Superior temporal gyrus (tissue), 1 donor: ENCODE results near the gene CD300H.
A peak's percentile ranks its signal among the peaks of the same experiment; 100 is the strongest.

ENCODE experiments used
- DNase-seq: peaks from one replicate; pipeline ENCODE4 v3.0.0-alpha.2; 2016; ENCODE audit errors: extremely low spot score

Gene CD300H

DNA sequence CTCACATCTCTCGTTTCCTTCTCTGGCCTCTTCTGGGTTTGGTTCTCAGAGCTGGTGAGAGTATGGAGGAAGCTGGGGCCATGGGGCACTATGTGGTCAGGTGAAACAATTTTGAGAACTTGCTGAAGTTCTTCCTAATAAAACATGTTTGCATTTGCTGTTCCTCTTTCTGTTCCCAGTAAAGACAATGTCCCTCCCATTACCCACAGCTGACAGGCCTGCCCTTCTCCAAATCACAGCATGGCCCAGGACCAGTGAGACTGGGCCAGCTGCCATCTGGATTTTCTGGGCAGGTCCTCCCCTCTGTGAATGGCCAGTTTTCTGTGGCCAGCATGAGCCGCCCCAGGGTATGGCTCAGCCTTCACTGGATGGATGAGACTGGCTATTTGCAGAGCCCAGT lies at the start of gene CD300H:
Gene CD300H (minus strand): TSS at position 113 of the 400 bp plus-strand sequence.
- DNase-seq: no peak

DNA sequence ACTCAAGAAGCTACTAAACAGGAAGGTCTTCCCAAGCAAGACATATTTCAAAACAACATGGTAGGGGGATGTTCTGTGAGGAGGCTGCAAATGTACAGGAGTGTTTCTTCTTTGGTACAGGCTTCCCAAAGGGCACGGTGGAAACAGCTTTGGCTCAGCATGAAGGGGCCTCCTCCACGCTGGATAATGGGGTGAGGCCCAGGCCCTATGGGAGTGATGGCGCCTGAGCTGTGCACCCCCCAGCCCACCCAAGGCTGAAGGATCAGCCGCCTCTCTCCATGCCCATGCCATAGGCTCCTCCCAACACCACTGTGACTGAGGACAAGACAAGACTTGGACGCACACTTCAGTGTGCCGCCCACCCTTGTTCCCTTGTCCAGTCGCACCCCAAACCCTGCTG lies 49.4 kb upstream of the CD300H start:
- no peak for DNase-seq

DNA sequence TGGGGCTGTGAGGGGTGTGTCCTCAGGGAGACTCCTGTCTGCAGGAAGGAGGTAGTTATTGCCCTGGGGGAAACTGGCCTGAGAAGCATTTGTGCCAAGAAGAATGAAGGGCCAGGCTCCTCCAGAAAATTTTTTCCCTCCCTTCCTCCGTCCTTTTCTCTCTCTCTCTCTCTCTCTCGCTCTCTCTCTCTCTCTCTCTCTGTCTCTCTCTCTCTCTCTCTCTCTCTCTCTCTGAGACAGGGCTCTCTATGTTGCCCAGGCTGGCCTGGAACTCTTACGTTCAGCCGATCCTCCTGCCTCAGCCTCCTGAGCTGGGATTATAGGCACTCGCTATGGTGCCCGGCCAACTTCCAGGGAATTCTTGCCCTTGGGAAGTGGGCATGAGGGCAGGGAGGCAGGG lies 44.7 kb upstream of the CD300H start:
- DNase-seq: no peak

DNA sequence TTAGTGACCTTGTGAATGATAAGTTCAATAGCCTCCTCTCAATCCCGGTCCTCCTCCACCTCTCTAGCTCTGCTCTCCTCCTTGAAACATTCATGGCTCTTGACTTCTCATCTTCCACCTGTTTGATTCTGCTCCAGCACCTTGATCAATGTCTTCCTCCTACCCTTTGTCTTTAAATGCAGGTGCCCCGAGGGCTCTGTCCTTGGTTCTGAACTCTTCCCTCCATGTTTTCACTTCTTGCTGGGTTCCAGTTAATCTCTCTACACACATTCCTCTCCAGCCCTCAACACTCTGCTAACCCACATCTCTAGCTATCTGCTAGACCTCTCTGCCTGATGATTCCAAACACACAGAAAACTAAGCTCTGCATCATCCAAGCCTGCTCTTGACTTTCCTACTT lies 42.8 kb upstream of the CD300H start:
- no peak for DNase-seq

DNA sequence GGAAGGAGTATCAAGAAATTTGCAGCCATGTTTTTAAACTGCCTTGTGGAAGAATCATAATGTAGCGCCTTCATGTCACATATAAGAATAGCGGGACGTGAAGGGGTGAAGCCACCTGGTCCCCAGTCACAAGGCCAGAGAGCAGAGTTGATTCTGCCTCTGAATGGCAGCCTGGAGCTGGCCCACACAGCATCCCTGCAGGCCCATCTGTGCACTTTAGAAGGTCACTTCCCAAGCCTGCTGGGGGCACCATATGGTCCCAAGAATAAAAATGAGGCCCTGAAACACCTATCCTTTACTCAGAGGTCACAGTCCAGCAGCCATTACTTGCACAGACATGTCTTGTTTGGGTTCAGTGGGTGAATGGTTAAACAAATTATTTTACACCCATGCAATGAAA lies 41.2 kb upstream of the CD300H start:
- DNase-seq: no peak

DNA sequence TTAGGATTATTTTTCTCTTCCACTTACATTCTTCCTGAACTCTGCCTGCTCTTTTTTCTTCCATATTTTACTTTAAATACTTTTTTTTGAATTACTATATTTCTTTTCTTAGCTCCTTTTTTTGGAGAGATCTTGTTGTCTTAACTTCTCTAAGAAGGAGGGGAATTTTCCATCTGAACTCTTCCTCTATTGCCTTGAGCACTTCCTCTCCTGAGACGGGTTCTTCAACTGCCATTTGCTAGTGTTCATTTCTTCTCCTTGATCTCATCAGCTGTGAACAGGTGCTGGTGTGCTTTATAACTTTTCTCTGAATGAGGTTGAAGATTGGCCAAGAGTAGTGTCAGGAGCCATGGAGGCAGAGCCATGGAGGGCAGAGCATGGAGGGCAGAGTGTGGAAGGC lies 39.9 kb upstream of the CD300H start:
- no peak for DNase-seq

DNA sequence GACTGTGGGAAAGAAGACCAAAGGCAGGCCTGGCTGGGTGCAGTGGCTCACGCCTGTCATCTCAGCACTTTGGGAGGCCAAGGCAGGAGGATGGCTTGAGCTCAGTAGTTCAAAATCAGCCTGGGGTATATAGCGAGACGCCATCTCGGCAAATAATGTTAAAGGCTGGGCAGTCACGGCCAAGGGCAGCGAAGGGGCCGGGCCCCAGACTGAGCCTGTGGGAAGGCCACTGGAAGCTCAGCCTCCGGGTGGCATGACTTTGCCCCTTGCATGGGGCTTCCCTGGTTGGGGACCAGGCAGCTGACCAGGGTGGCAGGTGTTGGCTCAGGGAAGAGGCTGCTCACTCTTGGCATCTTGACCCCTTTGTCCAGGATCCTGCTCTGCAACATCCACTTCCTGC lies 38.7 kb upstream of the CD300H start:
- DNase-seq: no peak

DNA sequence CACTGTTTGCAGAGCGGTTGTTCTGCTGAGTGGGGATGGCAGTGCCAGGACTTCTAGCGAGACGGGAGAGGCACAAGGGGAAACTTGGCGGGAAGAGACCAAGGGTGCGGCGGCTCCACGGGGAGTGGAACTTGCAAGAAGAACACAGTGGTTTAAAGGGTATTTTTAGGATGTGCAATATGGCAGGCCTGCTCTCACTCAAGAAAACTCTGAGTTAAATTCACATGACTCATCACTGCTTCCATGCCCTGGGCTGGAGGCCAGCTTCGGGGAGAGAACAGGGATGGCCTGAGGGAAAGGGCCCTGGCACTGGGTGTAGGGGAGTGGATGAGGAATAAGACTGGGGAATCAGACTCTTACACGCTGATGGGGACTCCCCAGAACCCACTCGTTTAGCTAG lies 38.1 kb upstream of the CD300H start:
- DNase-seq: peak; percentile 46

DNA sequence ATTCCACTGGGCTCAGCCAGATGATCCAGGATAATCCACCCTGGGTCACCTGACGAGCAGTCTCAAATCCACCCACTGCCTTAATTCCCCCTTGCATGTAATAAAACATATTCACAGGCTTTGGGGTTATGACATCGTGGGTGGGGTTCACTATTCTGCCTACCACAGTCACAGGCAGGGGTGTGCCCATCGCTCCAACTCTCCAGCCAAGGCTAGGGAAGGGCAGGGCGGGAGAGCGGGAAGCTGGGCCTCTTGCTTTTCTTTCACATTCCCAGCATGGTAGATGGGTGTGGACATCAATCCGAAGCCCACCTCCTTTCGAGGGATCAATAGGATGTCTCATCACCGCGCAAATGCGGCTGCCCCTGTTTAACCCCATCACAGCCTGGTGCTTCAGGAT lies 37.5 kb upstream of the CD300H start:
- no peak for DNase-seq

DNA sequence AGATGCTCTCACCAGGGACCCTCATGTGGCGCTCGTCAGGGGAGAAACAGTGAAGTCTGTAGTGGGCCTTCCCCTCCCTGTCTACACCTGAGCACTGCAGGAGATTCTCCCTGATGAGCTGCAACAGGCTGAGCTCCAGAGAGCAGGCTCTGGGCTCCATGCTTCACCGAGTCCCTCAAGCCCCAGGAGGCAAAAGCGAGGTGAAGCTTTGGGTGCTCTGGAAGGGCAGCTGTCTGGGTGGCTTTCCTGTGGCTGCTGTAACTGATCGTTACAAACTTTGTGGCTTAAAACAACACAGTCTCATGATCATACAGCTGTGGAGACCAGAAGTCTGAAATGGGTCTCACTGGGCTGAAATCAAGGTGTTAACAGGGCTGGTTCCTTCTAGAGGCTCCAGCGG lies 36.9 kb upstream of the CD300H start:
- DNase-seq: no peak

DNA sequence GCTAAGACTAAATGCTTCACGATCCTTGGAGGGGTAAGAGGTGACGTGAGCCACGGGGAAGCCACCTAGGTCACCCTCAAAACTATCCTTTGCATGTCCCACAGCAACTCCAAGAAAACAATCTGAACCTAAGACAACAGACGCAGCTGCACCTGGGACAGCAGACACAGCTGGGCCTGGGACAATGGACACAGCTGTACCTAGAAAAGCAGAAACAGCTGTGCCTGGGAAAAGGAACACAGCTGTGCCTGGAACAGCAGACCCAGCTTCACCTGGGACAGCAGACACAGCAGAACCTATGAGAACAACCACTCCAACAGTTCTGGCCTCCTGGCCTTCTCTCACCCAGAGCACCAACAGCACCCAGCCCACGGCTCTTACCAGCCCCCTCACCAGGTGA lies 36.4 kb upstream of the CD300H start:
- no peak for DNase-seq

DNA sequence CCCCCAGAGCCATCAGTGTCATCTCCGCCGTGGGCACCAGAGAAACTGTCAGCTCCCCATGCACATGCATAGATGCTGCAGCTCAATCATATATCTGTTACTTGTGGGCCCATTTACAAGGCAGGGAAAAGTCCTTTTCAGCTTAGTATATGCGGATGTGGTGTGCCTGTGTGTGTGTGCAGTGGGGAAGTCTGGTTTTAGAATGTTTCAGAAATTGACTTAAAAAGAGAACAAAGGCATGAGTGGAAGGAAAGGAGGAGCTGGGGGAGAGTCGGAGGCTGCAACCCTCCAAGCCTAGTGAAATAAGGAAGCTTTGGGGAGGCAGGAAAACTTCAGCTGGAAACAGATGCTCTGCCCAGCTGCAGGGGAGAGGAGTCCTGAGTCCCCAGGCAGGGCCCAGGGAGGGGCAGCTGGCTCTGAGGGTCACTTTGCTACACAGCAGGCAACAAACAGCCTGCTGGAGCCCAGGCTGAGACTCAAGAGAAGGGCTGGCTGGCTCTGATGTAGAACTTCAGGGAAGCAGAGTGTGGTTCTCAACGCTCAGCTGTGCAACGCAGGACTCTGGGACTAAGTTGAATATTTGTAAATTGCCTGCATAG lies 35.8 kb upstream of the CD300H start:
- DNase-seq: no peak

DNA sequence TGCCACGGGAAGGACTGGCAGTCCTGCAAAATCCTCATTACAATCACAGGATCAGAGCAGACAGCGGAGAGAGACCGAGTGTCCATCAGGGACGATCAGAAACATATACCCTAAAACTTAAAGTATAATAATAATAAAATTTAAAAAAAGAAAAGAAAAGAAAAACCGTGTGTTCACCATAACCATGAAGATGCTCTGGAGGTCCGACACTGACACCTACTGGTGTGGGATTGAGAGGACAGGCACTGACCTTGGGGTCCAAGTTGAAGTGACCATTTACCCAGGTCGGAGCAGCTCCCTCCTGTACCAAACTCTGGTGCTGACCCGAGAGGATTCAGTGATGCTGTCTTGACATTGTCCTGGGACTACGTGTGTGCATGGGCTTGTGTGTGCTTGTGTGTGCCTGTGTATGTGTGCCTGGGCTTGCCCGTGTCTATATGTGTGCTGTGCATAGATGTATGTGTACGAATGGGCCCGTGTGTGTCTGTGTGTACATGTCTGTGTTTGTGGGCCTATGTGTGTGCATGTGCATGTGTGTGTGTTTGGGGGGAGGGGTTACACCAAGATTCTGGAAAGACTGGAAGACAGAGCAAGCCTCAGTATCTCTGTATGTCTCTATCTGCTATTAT lies 34.7 kb upstream of the CD300H start:
- no peak for DNase-seq

DNA sequence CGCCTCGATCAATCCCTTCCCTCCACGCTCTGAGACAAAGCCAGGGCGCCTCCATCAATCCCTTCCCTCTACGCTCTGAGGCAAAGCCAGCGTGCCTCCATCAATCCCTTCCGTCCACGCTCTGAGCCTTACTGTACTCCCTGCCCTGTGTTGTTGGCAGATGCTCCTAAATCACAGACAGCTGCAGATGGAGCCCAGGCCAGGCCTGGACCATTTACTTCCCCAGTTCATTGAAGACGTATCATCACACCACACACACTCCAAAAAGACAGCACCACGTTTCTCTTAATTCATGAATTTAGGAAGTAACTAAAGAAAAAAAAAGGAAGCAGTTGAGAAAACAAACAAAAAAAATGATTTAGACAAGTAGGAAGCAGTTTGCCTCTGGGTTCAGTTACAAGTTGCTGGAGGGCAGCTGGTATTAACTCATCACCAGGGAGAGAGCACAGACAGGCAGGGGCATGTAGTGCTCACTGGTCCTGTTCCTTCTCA lies 32.2 kb upstream of the CD300H start:
- no peak for DNase-seq

DNA sequence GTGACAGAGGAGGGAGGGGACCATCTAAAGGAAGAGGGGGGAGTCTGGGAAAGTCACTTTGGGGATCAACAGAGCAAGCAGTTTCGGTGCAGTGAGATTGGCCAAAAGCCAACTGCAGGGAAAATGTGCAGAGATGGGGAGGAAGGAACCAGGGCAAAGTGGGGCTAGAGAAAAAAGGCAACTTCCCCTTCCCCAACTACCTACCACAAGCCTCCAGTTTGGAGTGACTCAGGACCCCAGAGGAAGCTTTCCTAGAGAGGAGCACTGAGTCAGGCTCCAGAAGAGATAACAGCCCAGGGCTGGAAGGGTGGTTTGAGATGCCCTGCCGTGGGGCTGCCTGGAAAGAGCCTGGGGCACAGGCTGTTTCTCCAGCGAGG lies 31.7 kb upstream of the CD300H start:
- no peak for DNase-seq

DNA sequence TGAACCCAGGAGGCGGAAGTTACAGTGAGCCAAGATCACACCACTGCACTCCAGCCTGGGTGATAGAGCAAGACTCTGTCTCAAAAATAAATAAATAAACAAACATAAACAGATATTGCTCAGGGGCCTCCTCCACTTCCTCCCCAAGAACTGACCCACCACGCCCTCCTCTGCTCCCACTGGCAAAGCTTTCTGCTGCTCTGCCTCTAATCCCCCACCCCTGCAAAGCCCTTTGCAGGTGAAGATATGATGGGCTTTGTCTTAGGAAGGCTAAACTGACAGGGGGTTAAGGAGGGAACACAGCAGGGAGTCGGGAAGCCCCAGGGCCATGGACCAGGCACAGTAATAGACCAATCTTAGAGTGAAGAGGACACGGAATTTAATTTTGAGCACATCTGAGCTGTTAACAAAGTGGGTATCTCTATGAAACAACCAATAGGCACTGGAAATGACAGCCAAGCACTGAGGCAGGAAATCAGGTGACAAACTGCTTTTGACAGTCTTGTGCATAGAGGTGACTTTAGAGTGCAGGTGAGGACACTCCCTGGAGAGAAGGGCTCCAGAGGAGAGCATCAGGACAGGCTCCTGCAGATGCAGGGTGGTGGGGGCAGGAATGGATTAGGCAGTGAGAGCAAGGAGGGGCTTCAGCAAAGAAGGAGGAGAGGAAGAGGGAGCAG lies 31.2 kb upstream of the CD300H start:
- DNase-seq: no peak

DNA sequence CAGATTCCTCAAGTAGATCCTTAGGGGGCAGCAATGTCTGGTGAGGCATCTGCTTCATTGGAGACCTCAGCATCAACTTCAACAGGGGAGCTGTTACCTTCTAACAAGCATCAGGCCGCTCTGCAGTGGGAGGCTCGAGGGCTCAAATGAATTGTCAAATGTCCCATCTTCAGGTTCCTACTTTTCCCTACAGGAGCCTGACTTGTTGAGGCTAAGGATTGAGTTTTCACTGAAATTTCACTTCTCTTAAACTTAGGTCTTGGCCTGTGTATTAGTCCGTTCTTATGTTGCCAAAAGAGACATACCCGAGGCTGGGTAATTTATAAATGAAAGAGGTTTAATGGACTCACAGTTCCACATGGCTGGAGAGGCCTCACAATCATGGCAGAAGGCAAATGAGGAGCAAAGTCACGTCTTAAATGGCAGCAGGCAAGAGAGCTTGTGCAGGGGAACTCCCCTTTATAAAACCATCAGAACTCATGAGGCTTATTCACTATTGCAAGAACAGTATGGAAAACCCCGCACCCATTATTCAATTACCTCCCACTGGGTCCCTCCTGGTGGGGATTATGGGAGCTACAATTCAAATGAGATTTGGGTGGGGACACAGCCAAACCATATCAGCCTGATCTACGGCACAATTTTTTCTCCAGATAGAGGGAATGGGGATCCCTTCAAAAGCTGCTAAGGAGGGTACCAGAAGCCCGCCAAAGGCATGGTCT lies 29.9 kb upstream of the CD300H start:
- no peak for DNase-seq

DNA sequence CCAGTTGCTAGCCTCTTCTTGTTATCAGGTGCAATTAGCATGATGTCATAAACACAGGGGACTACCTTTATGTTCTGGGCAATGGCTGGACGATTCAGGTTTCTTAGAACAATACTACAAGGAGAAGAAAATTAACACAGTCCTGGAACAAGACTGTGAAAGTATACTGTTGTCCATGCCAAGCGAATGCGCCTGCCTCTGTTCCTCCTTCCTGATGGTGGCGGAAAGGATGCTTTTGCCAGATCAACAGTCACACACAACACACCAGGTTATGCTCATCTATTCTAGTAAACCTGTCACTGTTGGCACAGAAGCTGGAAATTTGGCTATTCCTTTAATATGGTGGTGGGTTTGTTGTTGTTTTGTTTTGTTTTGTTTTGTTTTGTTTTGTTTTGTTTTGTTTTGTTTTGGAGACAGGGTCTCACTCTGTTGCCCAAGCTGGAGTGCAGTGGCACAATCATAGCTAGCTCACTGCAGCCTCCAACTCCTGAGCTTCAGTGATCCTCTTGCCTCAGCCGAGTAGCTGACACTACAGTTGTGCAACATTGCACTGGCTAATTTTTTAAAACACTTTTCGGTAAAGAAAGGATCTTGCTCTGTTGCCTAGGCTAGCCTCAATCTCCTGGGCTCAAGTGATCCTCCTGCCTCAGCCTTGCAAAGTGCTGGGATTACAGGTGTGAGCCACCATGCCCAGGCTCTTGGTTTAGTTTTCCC lies 27.9 kb upstream of the CD300H start:
- no peak for DNase-seq

DNA sequence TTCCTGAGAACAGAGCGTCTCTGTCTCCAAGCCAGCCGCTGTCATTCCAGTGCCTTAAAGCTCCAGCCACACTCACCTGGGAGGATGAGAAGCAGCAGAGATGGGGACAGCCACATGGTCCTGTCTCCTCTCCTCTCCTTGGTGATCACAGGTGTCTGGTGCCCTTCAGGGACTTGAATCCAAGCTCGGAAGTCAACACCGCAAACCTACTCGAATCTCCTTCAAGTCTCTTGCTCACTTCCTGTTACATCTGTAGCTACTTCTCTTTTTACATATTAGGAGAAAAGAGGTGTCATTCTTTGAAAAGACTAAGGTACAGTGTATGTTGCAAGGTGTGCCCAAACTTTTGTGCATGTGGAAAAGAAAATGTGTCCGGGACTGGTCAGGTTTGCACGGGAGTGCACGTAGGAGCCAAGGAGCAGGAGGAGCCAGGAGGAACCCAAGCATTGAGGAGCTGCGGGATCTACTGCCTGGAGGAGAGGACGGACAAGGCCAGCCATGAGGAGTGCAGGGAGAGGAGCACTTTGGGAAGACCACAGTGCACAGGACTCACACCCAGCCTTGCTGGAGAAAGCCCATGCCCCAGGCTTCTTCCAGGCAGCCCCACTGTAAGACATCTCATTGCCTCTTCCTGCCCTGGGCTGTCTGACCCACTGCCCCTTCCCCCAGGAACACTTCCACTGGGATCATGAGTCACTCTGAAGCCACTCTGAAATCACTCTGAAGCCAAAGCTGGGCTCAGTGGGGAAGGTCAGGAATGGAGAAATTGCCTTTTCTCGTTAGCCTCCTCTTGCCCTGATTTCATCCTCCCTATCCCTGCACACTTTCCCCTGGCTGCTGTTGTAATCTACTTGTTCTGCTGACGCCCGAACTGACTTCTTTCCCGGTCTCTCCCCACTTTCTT lies 25.0 kb upstream of the CD300H start, which contains the start of gene CD300LD:
Gene CD300LD (minus strand): TSS at position 197 of the 904 bp plus-strand sequence. CDS start 81 bp downstream, at position 116.
- DNase-seq: no peak

DNA sequence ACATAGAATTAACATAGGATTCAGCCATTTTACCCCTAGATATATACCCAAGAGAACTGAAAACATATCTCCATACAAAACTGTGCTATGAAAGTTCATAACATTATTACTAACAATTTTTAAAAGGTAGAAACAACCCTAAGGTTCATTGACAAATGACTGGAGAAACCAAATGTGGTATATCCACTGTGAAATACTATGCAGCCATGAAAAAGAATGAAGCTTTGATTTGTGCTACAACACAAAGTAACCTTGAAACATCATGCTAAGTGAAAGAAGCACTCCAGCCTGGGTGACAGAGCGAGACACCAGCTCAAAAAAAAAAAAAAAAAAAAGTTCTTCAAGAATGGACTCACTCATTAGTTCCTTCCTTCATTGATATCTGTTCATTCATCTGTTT lies 24.2 kb upstream of the CD300H start:
- DNase-seq: no peak

DNA sequence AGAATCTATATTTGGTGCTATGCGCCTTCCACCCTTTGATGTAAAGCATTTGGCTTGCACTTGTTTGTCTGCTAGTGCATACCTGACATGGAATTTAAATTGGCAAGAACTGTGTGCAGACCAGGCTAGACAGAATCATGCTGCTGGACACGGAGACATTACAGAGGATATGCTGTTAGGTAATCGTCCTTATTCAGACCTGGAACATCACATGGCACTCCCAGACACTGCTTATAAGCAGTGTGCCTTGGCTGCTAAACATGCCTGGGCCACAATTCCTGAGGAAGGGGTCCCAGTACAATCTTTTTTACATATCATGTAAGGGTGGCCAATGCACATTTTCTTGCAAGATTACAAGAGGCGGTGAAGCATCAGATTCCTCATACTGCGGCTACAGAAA lies 18.4 kb upstream of the CD300H start:
- no peak for DNase-seq
